Panc1 (cell line): ENCODE measurements around the gene TCF3.

Experiments used
- POLR2AphosphoS5 ChIP-seq: IDR thresholded peaks from 2 replicates; pipeline ENCODE4 v1.6.1; 2012; ENCODE audit warnings: mild to moderate bottlenecking, low read depth, low read length, moderate library complexity
- SIN3A ChIP-seq: IDR thresholded peaks from 2 replicates; pipeline ENCODE4 v1.6.1; 2012; ENCODE audit warnings: low read depth, mild to moderate bottlenecking, low read length, moderate library complexity, borderline replicate concordance; ENCODE audit not compliant: insufficient read depth
- TF ChIP-seq, protein P1 (sequence below): fragments of 450-650 bp; IDR thresholded peaks from 2 replicates; pipeline ENCODE4 v1.5.1; 2017; ENCODE audit warnings: mild to moderate bottlenecking
- TF ChIP-seq, protein P2 (sequence below), 2 experiments: IDR thresholded peaks; 2 replicates each; pipeline ENCODE4 v1.6.1; 2011 to 2012; ENCODE audit warnings: low read depth in 2 of 2, control low read depth in 1 of 2, low read length in 1 of 2, mild to moderate bottlenecking in 1 of 2, moderate library complexity in 1 of 2; ENCODE audit not compliant: insufficient read depth in 1 of 2

DNA sequence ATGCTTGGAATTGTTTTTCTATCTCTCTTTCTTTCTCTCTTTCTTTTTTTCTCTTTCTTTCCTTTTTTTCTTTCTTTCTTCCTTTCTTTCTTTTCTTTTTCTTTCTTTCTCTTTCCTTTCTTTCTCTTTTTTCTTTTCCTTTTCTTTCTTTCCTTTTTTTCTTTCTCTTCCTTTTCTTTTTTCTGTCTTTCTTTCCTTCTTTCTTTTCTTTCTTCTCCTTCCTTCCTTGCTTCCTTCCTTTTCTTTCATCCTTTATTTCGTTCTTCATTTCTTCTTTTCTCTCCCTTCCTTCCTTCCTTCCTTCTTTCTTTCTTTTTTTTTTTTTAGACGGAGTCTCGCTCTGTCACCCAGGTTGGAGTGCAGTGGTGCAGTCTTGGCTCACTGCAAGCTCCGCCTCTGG lies 82.4 kb downstream of the TCF3 start:
- TF ChIP-seq, protein P1, sequence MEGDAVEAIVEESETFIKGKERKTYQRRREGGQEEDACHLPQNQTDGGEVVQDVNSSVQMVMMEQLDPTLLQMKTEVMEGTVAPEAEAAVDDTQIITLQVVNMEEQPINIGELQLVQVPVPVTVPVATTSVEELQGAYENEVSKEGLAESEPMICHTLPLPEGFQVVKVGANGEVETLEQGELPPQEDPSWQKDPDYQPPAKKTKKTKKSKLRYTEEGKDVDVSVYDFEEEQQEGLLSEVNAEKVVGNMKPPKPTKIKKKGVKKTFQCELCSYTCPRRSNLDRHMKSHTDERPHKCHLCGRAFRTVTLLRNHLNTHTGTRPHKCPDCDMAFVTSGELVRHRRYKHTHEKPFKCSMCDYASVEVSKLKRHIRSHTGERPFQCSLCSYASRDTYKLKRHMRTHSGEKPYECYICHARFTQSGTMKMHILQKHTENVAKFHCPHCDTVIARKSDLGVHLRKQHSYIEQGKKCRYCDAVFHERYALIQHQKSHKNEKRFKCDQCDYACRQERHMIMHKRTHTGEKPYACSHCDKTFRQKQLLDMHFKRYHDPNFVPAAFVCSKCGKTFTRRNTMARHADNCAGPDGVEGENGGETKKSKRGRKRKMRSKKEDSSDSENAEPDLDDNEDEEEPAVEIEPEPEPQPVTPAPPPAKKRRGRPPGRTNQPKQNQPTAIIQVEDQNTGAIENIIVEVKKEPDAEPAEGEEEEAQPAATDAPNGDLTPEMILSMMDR: no peak
- TF ChIP-seq, protein P2, sequence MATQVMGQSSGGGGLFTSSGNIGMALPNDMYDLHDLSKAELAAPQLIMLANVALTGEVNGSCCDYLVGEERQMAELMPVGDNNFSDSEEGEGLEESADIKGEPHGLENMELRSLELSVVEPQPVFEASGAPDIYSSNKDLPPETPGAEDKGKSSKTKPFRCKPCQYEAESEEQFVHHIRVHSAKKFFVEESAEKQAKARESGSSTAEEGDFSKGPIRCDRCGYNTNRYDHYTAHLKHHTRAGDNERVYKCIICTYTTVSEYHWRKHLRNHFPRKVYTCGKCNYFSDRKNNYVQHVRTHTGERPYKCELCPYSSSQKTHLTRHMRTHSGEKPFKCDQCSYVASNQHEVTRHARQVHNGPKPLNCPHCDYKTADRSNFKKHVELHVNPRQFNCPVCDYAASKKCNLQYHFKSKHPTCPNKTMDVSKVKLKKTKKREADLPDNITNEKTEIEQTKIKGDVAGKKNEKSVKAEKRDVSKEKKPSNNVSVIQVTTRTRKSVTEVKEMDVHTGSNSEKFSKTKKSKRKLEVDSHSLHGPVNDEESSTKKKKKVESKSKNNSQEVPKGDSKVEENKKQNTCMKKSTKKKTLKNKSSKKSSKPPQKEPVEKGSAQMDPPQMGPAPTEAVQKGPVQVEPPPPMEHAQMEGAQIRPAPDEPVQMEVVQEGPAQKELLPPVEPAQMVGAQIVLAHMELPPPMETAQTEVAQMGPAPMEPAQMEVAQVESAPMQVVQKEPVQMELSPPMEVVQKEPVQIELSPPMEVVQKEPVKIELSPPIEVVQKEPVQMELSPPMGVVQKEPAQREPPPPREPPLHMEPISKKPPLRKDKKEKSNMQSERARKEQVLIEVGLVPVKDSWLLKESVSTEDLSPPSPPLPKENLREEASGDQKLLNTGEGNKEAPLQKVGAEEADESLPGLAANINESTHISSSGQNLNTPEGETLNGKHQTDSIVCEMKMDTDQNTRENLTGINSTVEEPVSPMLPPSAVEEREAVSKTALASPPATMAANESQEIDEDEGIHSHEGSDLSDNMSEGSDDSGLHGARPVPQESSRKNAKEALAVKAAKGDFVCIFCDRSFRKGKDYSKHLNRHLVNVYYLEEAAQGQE (IDR thresholded peaks at IDR 0.05; ENCODE audit: insufficient read depth in 1 of 2, low read depth in 2 of 2, low read length in 1 of 2): no peak
- no peak for TF ChIP-seq POLR2AphosphoS5
- TF ChIP-seq SIN3A: no peak
